NCI-H128 (cell line): ENCODE results near the gene APC2.
"Not testable (repeated sequence)": the region's sequence is repeated elsewhere in the genome, so short reads cannot be mapped to it uniquely, and the experiment has no call there.

Source experiments
- DNase-seq: peaks from one replicate; lab custom pipeline; 2025; ENCODE audit not compliant: unreplicated experiment; lab: John Stamatoyannopoulos, UW

APC2 gene

GRCh38 chr19:1416014-1416841 is 33.7 kb upstream of the APC2 start:
- DNase-seq, result no peak

GRCh38 chr19:1417145-1417544 is 32.8 kb upstream of the APC2 start:
- DNase-seq, result no peak

- DNase-seq, result no peak
These were observed 32.0 kb upstream of the APC2 start for GRCh38 chr19:1417681-1418495.

- DNase-seq, result no peak
These were observed 31.5 kb upstream of the APC2 start for GRCh38 chr19:1418496-1418775.

- DNase-seq, result no peak
These were observed 30.8 kb upstream of the APC2 start for GRCh38 chr19:1418951-1419738.

- DNase-seq, result not testable (repeated sequence)
These were observed 29.8 kb upstream of the APC2 start for GRCh38 chr19:1420085-1420484.

- DNase-seq, result no peak
These were observed 29.3 kb upstream of the APC2 start for GRCh38 chr19:1420590-1420989.

- no peak for DNase-seq
These were observed 28.5 kb upstream of the APC2 start for GRCh38 chr19:1421218-1421957.

- DNase-seq, result no peak
These were observed 28.0 kb upstream of the APC2 start for GRCh38 chr19:1421958-1422305.

GRCh38 chr19:1422360-1422759 is 27.6 kb upstream of the APC2 start:
- DNase-seq, result no peak

- DNase-seq, result no peak
These were observed 27.0 kb upstream of the APC2 start for GRCh38 chr19:1422943-1423342.

- no peak for DNase-seq
These were observed 26.3 kb upstream of the APC2 start for GRCh38 chr19:1423436-1424191.

GRCh38 chr19:1424192-1424955 is 25.5 kb upstream of the APC2 start:
- no peak for DNase-seq

GRCh38 chr19:1425102-1425837 is 24.7 kb upstream of the APC2 start:
- DNase-seq, result no peak

- DNase-seq, result no peak
These were observed 24.0 kb upstream of the APC2 start for GRCh38 chr19:1425902-1426301.

GRCh38 chr19:1426736-1427135 is 23.2 kb upstream of the APC2 start:
- no peak for DNase-seq

- no peak for DNase-seq
These were observed 22.6 kb upstream of the APC2 start for GRCh38 chr19:1427221-1427920.

- DNase-seq, result no peak
These were observed 21.1 kb upstream of the APC2 start for GRCh38 chr19:1428738-1429391.
